ENCODE data around the gene CNPY2.
"Not testable (repeated sequence)": the region's sequence is repeated elsewhere in the genome, so short reads cannot be mapped to it uniquely, and the experiment has no call there.

CNPY2 gene

GRCh38 chr12:56297400-56297799, 18.4 kb downstream of the CNPY2 start:
- DNase-seq = no peak

- DNase-seq = no peak
Observed at GRCh38 chr12:56296295-56296694, 19.5 kb downstream of the CNPY2 start.

- DNase-seq = no peak
Observed at GRCh38 chr12:56293795-56294194, 22.0 kb downstream of the CNPY2 start.

- DNase-seq = no peak
Observed at GRCh38 chr12:56288705-56289387, 26.9 kb downstream of the CNPY2 start.

GRCh38 chr12:56286044-56286830, 29.6 kb downstream of the CNPY2 start:
- no peak for DNase-seq

GRCh38 chr12:56284263-56284662, 31.5 kb downstream of the CNPY2 start:
- DNase-seq = not testable (repeated sequence)

- no peak for DNase-seq
Observed at GRCh38 chr12:56282579-56282978, 33.2 kb downstream of the CNPY2 start.

- DNase-seq = no peak
Observed at GRCh38 chr12:56282030-56282429, 33.8 kb downstream of the CNPY2 start.

GRCh38 chr12:56280849-56281248, 34.9 kb downstream of the CNPY2 start:
- DNase-seq = no peak

- DNase-seq = no peak
Observed at GRCh38 chr12:56278905-56279304, 36.9 kb downstream of the CNPY2 start.

GRCh38 chr12:56274299-56274698, 41.5 kb downstream of the CNPY2 start:
- no peak for DNase-seq

- not testable (repeated sequence) for DNase-seq
Observed at GRCh38 chr12:56272468-56272867, 43.3 kb downstream of the CNPY2 start.

GRCh38 chr12:56271031-56271430, 44.8 kb downstream of the CNPY2 start:
- DNase-seq = no peak

- no peak for DNase-seq
Observed at GRCh38 chr12:56267443-56268071, 48.2 kb downstream of the CNPY2 start.

GRCh38 chr12:56266693-56267442, 48.9 kb downstream of the CNPY2 start, which contains the start of gene COQ10A:
COQ10A (plus strand) TSS chr12:56266942; CDS start chr12:56267119, 177 bp downstream.
- peak; percentile 71 for DNase-seq

GRCh38 chr12:56266068-56266692, 49.6 kb downstream of the CNPY2 start:
- not testable (repeated sequence) for DNase-seq

- DNase-seq = not testable (repeated sequence)
Observed at GRCh38 chr12:56262955-56263354, 52.8 kb downstream of the CNPY2 start.

GRCh38 chr12:56261503-56262232, 54.1 kb downstream of the CNPY2 start:
- DNase-seq = no peak

- no peak for DNase-seq
Observed at GRCh38 chr12:56260921-56261320, 54.9 kb downstream of the CNPY2 start.

GRCh38 chr12:56260380-56260779, 55.4 kb downstream of the CNPY2 start:
- no peak for DNase-seq

All from SHP77 treated with DMSO at 0.1 percent for 48 hours (cell line).